Islet precursor cell (in vitro differentiated cells): ENCODE measurements around the gene MMP14.
A peak's percentile ranks its signal among the peaks of the same experiment; 100 is the strongest.
"Not testable (repeated sequence)": the region's sequence is repeated elsewhere in the genome, so short reads cannot be mapped to it uniquely, and the experiment has no call there.

Source experiments
- DNase-seq: peaks from one replicate; pipeline ENCODE4 v3.0.0-alpha.2; 2018

MMP14 gene

DNA sequence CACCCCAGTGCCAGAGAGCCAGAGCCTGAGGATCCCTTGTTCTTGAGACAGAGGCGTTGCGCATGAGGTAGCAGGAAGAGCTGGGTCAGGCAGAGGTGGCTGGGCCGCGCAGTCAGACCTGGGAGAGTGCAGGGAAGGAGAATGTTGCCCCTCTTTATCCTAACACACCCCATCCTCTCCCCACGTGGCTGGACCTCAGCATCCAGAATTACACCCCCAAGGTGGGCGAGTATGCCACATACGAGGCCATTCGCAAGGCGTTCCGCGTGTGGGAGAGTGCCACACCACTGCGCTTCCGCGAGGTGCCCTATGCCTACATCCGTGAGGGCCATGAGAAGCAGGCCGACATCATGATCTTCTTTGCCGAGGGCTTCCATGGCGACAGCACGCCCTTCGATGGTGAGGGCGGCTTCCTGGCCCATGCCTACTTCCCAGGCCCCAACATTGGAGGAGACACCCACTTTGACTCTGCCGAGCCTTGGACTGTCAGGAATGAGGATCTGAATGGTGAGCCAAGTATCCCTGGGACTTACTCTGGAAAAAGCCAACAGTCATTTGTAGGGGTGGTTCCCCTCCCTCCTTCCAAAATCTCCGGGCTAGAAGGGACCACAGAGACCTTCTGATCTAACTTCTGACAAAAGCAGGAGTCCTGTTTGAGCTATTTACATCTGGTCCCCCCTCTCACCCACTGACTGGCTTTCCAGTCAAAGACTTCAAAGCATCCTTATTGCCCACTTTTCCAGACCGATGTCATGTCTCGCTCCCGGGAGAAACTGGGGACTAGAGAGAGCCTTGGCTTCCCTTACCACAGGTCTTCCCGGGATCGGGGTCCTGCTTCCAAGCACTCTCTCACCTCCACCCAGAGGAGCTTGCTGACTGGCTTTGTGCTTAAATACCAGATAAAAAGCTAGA lies 6.1 kb downstream of the MMP14 start:
- DNase-seq = no peak

DNA sequence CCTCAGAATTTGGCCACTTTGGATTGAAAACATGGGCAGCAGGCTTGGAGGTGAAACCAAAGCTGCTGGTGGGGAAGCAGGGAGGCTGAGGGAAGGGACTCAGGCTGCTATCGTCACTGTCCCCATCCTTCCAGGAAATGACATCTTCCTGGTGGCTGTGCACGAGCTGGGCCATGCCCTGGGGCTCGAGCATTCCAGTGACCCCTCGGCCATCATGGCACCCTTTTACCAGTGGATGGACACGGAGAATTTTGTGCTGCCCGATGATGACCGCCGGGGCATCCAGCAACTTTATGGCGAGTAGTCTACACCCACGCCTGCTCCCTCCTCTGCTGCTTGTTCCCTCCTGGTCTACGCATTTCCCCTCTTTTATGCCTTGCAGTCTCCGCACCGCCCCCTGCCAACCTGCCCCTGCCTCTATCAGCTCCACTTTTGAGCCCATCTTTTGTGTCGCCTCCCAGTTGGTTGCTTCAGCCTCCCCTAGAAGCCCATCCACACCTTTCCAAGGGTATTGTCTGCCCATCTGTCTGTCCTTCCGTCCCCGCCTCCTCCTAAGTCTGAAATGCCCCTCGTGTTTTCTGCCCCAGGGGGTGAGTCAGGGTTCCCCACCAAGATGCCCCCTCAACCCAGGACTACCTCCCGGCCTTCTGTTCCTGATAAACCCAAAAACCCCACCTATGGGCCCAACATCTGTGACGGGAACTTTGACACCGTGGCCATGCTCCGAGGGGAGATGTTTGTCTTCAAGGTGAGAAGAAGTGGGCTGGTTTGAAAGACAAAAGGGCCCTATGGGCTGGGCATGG lies 6.9 kb downstream of the MMP14 start:
- no peak for DNase-seq

DNA sequence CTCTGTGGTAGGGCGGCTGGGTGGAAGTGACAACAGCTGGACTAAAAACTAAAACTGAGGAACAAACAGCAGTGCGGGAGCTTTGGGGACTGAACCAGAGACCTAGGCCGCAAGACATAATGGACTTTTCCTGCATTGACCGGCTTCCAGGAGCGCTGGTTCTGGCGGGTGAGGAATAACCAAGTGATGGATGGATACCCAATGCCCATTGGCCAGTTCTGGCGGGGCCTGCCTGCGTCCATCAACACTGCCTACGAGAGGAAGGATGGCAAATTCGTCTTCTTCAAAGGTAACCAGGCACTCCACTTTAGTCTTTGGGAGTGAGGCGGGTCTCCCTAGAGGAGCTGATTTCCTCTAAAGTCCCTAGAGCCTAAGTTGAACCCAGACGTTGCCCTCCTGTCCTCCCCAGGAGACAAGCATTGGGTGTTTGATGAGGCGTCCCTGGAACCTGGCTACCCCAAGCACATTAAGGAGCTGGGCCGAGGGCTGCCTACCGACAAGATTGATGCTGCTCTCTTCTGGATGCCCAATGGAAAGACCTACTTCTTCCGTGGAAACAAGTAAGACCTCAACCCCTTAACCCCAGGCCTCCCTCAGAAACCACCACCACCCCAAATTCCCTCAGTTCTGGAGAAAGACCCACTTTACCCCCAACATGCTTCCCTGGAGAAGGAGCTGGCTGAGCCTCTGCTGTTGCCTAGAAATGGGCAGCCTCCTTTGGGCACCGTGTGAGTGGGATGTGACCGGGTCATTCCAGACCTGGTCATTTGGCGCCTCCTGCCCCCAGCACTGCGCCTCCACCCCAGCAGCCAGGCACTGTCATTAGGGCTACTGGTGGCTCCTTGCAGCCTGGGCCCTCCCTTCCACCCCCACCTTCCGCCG lies 8.1 kb downstream of the MMP14 start:
- DNase-seq = no peak

DNA sequence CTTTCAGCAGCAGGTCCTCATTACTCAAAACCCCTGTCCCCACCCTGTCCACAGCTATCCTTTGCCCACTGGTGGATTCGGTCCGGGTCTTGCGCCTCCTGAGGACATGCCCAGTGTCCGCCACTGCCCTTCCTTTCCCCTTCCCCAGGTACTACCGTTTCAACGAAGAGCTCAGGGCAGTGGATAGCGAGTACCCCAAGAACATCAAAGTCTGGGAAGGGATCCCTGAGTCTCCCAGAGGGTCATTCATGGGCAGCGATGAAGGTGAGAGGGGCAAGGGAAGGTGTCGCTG lies 8.7 kb downstream of the MMP14 start:
- no peak for DNase-seq

DNA sequence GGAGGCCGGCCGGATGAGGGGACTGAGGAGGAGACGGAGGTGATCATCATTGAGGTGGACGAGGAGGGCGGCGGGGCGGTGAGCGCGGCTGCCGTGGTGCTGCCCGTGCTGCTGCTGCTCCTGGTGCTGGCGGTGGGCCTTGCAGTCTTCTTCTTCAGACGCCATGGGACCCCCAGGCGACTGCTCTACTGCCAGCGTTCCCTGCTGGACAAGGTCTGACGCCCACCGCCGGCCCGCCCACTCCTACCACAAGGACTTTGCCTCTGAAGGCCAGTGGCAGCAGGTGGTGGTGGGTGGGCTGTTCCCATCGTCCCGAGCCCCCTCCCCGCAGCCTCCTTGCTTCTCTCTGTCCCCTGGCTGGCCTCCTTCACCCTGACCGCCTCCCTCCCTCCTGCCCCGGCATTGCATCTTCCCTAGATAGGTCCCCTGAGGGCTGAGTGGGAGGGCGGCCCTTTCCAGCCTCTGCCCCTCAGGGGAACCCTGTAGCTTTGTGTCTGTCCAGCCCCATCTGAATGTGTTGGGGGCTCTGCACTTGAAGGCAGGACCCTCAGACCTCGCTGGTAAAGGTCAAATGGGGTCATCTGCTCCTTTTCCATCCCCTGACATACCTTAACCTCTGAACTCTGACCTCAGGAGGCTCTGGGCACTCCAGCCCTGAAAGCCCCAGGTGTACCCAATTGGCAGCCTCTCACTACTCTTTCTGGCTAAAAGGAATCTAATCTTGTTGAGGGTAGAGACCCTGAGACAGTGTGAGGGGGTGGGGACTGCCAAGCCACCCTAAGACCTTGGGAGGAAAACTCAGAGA lies 9.6 kb downstream of the MMP14 start:
- no peak for DNase-seq

DNA sequence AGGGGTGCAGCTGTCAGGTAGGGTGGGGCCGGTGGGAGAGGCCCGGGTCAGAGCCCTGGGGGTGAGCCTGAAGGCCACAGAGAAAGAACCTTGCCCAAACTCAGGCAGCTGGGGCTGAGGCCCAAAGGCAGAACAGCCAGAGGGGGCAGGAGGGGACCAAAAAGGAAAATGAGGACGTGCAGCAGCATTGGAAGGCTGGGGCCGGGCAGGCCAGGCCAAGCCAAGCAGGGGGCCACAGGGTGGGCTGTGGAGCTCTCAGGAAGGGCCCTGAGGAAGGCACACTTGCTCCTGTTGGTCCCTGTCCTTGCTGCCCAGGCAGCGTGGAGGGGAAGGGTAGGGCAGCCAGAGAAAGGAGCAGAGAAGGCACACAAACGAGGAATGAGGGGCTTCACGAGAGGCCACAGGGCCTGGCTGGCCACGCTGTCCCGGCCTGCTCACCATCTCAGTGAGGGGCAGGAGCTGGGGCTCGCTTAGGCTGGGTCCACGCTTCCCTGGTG lies 10.5 kb downstream of the MMP14 start:
- DNase-seq = no peak

DNA sequence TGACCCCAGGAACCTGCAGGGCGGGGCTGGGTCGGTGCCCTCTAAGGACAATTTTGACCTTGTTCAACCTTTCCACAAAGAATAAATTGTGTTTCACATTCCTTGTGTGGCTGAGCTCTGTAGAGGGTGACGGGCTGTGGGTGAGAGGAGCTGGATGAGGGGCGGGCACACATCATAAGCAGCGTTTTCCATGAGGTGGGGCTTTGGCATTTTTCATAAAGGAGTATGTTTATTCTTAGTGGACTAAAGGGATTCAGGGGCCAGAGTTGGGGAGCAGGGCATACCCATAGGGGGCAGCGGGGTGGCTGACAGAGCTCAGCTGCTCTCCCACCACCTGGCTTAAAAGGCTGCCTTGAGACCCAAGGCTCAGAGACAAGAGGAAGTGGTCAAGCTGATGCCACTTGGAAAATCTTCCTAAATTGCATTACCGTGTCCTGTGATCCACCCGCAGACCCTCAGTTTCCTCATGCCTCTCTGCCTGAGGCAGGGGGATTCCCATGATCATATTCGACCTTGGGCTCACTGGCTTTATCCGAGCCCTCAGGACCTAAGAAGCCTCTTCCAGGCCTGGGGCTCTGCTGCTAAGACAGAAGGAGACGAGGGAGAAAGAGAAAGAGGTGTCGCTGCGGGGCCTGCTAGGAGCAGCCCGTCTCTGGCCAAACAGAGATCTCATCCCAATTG lies 11.4 kb downstream of the MMP14 start:
- DNase-seq = no peak

DNA sequence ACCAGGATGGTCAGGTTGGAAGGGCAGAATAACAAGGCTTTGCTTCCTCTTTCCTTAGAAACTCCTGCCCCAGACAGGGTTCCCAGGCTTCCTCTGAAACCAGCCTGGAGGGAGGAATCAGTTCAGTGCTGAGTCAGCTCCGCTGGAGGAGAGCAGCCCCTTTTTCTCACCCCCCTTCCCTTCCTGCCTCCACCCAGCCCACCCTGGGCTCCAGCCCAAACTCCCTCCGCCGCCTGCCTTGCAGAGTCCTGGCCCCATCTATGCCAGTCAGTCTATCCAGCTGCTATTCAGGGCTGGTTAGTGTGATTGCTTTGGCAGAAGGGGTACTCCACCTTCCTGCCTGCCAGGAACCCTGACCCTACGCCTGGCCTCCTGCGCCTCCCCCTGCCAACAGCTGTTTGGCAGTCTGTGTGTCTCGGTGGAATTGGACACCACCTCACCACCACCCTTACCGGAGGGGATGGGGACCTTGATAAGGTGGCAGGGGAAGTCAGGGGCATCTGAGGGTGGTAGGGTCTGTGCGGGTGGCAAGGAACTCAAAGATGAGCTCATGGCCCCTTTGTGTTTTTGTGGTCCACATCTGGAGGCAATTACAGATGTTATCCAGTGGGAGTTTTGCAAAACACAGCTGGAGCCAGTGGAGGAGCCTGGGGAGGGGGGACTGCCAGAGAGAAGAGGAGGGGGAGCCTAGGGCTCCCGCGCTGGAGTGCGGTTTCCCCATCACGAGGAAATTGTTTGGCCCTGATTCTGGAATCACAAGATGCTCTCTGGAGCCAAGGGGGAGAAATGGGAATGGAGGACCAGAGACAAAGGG lies 12.2 kb downstream of the MMP14 start:
- peak; percentile 88 for DNase-seq

DNA sequence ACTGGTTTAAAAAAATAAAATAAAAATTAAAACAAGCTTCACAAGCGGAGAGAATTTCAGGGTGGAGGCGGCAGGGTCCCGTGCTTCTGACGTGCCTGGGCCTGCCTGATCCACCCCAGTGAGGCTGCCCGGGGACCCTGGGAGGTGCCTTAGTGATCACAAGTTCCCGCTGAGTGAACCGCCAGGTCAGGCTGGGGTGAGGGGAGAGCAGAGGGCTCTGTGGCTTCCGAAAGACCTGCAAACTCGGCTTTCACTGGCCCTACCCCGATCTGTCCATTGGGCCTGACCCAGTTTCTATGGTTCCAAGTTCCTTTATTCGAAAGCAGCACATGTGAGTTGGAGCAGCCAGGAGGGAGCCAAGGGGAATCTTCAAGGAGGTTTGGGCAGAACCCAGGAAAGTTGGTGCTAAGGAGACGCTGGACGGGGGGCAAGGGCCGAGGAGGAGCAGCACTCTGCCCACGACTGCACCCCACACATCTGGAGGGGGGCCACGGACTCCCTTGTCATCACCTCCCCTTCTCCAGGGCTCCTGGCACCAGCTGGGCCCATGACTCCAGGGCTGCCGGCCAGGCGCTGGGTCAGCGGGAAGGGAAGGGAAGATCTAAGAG lies 12.9 kb downstream of the MMP14 start:
- DNase-seq = no peak

DNA sequence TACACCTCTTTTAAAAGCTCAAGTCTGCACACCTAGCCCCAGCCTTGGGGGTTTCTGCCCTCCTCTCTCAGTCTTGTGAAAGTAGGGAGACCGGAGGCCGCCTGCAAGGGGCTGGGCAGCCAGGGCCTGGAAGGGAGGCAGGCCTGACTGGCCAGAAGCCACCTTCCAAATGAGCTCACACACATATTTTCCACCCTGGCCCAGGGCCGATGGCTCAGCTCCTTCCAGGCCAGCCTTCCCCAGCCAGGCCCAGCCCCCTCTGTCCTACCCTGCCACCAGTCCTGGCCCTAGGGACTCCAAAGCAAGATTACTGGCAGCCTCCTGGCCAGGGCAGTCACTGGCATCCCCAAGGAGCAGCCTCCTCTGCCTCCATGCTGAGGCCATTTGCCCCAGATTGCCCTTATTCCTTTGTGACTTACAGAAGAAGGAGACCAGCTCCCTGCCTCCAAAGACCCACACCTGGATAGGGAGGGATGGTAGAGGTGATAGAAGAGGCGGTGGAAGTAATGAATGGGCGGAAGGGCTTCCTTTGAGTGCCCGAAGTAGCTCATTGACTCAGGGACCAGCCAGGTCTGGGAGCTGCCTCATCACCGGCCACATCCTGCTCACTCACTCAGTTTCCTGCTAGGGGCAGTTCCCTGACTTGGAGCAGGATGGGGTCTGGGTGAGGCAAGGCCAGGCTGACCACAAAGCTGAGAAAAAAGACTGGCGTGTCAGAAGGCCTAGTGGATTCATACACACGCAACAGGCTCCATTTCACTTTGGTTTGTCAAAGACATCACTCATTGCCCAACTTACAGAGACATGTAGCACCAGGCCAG lies 14.8 kb downstream of the MMP14 start:
- DNase-seq = peak; percentile 88

DNA sequence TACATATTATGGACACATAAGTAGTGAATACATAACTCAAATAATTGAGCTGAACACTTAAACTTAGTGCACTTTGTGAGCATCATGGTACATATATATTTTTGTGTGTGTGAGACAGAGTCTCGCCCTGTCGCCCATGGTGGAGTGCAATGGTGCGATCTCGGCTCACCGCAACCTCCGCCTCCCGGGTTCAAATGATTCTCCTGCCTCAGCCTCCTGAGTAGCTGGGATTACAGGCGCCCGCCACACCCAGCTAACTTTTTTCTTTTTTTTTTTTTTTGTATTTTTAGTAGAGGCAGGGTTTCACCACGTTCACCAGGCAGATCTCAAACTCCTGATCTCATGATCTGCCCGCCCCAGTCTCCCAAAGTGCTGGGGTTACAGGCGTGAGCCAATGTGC lies 15.8 kb downstream of the MMP14 start:
- not testable (repeated sequence) for DNase-seq

DNA sequence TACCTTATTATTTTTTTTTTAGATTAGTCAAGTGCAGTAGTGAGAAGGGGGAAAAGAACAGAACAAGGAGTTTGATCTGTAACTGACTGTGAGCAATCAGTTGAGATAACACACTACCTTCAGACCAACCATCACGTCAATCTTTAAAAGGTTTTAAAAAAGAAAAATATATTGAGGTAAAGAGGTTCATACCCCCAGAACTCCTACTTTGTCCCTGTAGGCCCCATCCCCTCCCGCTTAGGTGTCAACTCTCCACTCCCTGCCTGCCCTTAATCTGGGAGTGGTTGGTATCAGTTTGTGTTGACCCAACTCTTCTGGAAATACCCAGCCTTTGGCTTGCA lies 16.2 kb downstream of the MMP14 start:
- no peak for DNase-seq

DNA sequence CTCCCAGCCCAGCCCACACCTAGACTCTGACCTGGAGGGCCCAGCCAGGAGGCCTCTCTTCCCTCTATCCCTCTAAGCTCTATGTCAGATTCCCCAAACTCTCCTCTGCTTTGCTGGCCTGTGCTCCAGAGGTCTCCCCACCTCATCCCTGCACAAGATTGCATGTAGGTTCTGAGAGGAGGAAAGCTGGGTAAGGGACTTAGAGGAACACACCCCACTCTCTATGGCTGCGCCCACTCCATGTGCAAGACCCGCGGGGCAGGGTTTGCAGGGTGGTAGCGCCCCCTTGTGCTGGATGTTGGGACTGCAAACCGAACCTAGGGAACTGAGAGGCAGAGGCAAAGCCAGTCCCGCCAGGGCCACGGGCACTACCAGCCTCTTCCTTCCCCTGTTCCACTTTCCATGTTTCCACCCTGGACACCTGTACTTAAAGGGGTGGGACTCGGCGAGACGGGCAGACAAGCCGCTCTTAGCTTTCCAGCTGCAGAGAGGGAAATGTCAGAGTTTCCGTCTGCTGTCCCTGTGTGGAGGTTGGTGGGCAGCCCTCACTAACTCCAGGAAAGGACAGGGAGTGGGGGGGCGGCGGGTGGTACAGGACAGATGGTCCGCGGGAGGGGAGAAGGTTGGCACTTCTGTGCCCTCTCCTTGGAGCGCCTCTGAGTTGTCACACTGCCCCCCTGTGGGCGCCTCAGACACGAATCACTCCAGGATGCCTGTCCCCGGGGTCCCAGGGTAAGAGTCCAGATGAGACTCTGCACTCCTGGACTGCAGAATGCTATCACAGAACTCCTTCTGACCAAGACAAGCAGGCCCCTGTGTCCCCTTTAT lies 16.8 kb downstream of the MMP14 start:
- peak; percentile 93 for DNase-seq

DNA sequence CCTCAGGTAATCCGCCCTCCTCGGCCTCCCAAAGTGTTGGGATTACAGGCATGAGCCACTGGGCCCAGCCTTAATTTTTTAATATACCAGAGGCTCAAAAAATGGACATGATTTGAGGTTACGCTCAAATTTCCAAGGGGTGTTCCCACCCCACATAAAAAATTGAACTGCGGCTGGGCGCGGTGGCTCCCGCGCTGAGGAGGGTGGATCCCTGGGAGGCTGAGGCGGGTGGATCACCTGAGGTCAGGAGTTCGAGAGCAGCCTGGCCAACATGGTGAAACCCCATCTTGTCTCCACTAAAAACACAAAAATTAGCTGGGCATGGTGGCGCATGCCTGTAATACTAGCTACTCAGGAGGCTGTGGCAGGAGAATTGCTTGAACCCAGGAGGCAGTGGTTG lies 17.9 kb downstream of the MMP14 start:
- not testable (repeated sequence) for DNase-seq

DNA sequence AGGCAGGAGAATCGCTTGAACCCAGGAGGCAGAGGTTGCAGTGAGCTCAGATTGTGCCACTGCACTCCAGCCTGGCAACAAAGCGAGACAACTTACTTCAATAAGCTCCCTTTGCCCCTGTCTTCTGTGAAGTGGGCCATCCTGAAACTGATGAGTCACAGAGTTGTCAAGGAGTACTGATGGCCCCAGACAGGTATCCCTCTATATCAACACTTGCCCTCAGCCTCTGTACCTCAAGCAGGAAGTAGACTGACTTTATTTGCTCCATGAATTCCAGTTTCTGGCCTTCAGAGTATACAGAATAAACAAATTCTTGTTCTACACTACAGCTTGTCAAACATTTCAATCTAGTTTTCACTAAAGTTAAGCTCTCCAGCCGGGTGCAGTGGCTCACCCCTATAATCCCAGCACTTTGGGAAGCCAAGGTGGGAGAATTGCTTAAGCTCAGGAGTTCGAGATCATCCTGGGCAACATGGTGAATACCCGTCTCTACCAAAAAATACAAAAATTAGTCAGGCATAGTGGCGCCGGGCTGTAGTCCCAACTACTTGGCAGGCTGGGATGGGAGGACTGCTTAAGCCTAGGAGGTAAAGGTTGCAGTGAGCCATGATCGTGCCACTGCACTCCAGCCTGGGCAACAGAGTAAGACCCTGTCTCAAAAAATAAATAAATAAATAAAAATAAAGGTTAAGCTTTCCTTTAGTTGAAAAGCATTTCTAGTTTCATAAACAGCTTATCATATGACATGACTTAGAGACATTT lies 18.8 kb downstream of the MMP14 start:
- DNase-seq = peak; percentile 53

DNA sequence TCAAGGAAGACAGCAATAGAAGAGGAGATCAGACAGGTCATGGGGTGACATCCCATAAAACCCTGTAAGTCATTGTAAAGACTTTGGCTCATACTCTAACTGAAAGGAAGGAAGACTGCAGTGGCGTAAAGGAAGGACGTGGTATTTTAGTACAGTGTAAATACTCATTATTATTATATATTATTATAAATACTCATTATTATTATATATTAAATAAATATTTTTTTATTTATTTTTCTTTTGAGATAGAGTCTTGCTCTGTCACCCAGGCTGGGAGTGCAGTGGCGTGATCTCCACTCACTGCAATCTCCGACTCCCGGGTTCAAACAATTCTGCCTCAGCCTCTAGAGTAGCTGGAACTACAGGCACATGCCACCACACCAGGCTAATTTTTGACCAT lies 20.0 kb downstream of the MMP14 start:
- DNase-seq = no peak

DNA sequence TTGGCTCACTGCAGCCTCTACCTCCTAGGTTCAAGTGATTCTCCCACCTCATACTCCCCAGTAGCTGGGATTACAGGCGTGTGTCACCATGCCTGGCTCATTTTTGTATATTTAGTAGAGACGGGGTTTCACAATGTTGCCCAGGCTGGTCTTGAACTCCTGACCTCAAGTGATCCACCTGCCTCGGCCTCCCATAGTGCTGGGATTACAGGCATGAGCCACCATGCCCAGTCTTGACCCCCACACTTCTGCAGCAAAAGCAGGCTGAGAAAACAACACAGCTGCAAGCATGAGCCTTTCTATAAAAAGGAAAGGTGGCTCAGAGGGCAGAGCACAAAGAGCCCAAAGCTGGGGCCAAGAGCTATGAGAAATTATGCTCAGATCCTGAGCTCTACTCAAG lies 24.0 kb downstream of the MMP14 start:
- not testable (repeated sequence) for DNase-seq

DNA sequence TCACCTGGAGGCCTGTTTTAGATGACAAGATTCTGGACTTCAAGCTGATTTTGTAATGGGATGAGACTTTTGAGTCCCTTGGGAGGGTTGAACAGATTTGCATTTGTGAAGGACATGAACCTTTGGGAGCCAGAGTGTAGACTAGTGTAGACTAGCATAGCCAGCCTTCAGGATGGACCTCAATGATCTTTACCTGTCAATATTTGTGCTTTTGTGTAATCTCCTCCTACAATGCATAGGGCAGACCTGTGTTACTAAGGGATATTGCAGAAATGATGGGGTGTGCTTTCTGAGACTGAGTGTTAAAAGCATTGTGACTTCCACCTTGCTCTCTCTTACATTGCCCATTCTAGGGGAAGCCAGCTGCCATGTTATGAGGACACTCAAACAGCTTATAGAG lies 25.3 kb downstream of the MMP14 start:
- DNase-seq = no peak
